Hematopoietic multipotent progenitor cell treated with erythropoietin and hydrocortisone succinate and interleukin-3 and kit ligand, for 8 days (in vitro differentiated cells): Measurements from ENCODE around the gene PCDHA7.
A peak's percentile ranks its signal among the peaks of the same experiment; 100 is the strongest.
"Not testable (repeated sequence)": the region's sequence is repeated elsewhere in the genome, so short reads cannot be mapped to it uniquely, and the experiment has no call there.

Experiments
- DNase-seq: peaks from one replicate; pipeline ENCODE4 v3.0.0-alpha.2; 2015

PCDHA7 gene

DNA sequence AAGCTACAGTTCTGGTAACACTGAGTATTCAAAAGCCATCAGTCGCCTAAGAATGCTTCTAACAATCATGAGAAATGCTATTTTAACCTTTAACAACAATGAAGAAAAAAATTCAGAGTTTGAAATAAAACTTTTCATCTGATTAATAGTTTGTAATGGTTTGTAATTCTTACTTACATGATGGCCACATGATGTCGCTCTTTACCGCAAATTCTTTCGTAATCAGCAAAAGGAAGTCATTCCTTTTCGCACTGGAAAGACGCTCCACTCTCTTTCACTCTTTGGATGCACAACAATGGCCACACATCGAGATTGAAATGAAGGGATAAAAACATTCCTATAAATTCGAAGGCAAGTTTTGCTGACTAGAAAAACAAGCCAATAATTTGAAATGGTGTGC is at the start of gene PCDHA7:
PCDHA7 (plus strand) TSS at position 277 of the 400 bp plus-strand sequence; CDS start at position 392, 115 bp downstream.
- DNase-seq, result no peak

GRCh38 chr5:140785905-140786686 is 48.0 kb upstream of the PCDHA7 start, which contains the start of gene PCDHA1:
Gene PCDHA1, plus strand, starts transcription at chr5:140786140.
- DNase-seq, result peak; percentile 5

- DNase-seq, result not testable (repeated sequence)
These were observed 46.6 kb upstream of the PCDHA7 start for GRCh38 chr5:140787422-140787821.

- DNase-seq, result not testable (repeated sequence)
These were observed 46.1 kb upstream of the PCDHA7 start for GRCh38 chr5:140787849-140788504.

DNA sequence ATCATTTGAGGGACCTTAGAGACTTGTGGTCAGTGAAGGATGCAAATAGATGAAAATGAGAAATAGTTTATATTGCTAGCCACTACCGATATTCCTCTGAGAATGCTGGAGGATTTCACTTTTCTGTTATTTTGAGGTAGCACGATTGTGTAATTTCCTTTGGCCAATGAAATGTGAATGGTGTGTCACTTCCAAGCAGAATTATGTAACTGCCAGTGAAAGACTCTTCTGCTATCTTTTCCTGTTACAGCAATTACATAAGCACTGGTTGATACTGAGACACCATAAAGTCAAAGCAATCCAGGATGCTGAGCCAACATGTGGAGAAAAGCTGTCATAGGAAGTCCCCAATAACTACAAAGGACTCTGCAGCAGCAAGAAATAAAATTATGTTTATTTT is 43.0 kb upstream of the PCDHA7 start:
- no peak for DNase-seq

DNA sequence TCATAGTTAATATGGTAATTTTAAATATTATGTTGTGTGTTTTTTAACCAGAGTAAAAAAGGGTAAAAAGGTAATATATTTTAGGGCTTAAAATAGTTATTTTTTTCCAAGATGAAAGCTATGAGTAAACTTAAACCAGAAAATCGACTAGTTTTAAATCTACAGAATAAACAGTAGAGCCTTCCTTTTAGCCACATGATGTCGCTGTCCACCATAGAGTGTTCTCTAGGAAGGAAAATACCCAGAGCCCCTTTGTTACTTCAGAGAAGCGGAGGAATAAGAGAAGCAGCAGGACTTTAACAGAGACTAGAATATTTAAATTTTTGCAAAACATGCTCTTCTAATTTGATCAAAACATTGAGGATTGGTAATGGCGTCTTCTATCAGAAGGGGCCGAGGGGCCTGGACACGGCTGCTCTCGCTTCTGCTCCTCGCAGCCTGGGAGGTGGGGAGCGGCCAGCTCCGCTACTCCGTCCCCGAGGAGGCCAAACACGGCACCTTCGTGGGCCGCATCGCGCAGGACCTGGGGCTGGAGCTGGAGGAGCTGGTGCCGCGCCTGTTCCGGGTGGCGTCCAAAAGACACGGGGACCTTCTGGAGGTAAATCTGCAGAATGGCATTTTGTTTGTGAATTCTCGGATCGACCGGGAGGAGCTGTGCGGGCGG is 39.3 kb upstream of the PCDHA7 start, which contains the start of gene PCDHA2:
PCDHA2 (plus strand) TSS at position 258 of the 664 bp plus-strand sequence.
- no peak for DNase-seq

DNA sequence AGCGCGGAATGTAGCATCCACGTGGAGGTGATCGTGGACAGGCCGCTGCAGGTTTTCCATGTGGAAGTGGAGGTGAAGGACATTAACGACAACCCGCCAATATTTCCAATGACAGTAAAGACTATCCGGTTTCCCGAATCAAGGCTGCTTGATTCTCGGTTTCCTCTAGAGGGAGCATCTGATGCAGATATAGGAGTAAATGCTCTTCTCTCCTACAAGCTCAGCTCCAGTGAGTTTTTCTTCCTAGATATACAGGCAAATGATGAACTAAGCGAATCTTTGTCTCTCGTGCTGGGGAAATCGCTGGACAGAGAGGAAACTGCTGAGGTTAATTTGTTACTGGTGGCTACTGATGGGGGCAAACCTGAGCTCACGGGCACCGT is 38.8 kb upstream of the PCDHA7 start:
- DNase-seq, result peak; percentile 3

GRCh38 chr5:140796072-140796717 is 37.9 kb upstream of the PCDHA7 start:
- DNase-seq, result not testable (repeated sequence)

GRCh38 chr5:140796718-140797095 is 37.4 kb upstream of the PCDHA7 start:
- no peak for DNase-seq

DNA sequence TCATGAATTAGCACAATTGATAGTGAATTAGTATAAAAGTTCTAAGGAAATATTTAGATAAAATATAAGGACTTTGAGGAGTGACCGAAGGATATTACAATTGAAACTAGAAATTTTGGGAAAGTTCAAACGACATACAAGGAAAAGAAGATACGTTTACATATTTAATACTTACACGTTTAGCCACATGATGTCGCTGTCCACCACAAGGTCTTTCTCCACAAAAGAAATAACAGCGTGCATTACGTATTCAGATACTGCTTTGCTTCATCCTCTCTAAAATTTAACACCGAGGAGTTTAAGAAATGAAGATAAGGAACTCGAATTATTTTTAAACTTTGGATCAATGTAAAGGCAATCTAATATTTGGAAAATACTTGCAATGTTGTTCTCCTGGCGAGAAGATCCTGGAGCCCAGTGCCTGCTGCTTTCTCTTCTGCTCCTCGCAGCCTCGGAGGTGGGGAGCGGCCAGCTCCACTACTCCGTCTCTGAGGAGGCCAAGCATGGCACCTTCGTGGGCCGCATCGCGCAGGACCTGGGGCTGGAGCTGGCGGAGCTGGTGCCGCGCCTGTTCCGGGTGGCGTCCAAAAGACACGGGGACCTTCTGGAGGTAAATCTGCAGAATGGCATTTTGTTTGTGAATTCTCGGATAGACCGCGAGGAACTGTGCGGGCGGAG is 33.1 kb upstream of the PCDHA7 start, which contains the start of gene PCDHA3:
PCDHA3 (plus strand) TSS at position 242 of the 678 bp plus-strand sequence.
- peak; percentile 9 for DNase-seq

- no peak for DNase-seq
These were observed 32.6 kb upstream of the PCDHA7 start for GRCh38 chr5:140801494-140801841.

DNA sequence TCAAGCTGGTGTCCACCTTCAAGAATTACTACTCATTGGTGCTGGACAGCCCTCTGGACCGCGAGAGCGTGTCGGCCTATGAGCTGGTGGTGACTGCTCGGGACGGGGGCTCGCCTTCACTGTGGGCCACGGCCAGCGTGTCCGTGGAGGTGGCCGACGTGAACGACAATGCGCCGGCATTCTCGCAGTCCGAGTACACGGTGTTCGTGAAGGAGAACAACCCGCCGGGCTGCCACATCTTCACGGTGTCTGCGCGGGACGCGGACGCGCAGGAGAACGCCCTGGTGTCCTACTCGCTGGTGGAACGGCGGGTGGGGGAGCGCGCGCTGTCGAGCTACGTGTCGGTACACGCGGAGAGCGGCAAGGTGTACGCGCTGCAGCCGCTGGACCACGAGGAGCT is 31.7 kb upstream of the PCDHA7 start:
- not testable (repeated sequence) for DNase-seq

- no peak for DNase-seq
These were observed 31.2 kb upstream of the PCDHA7 start for GRCh38 chr5:140802781-140803271.

- DNase-seq, result peak; percentile 22
These were observed 27.0 kb upstream of the PCDHA7 start, which contains the start of gene PCDHA4 for GRCh38 chr5:140806834-140807775. Gene PCDHA4, plus strand, starts transcription at chr5:140807068.

DNA sequence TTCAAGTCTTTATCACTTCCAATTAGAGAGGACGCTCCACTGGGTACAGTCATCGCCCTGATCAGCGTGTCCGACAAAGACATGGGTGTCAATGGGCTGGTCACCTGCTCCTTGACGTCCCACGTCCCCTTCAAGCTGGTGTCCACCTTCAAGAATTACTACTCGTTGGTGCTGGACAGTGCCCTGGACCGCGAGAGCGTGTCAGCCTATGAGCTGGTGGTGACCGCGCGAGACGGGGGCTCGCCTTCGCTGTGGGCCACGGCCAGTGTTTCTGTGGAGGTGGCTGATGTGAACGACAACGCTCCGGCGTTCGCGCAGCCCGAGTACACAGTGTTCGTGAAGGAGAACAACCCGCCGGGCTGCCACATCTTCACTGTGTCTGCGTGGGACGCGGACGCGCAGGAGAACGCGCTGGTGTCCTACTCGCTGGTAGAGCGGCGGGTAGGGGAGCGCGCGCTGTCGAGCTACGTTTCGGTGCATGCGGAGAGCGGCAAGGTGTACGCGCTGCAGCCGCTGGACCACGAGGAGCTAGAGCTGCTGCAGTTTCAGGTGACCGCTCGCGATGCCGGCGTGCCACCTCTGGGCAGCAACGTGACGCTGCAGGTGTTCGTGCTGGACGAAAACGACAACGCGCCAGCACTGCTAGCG is 25.7 kb upstream of the PCDHA7 start:
- not testable (repeated sequence) for DNase-seq

GRCh38 chr5:140808889-140809291 is 25.2 kb upstream of the PCDHA7 start:
- no peak for DNase-seq

- peak; percentile 39 for DNase-seq
These were observed 12.4 kb upstream of the PCDHA7 start, which contains the start of gene PCDHA5 for GRCh38 chr5:140821375-140822280. Gene PCDHA5, plus strand, starts transcription at chr5:140821613.

DNA sequence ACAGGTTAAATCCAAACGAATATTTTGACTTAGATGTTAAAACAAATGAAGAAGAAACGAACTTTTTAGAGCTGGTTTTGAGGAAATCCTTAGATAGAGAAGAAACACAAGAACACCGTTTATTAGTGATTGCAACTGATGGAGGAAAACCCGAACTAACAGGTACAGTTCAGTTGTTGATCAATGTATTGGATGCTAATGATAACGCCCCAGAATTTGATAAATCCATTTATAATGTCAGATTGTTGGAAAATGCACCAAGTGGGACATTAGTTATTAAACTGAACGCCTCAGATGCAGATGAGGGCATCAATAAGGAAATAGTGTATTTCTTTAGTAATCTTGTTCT is 11.8 kb upstream of the PCDHA7 start:
- no peak for DNase-seq

- DNase-seq, result not testable (repeated sequence)
These were observed 11.1 kb upstream of the PCDHA7 start for GRCh38 chr5:140822969-140823368.
